CD14-positive monocyte (primary cell): ENCODE data around the gene SLC9A9. TPM values are rescaled to one million over a fixed set of nuclear protein-coding genes. Genes with fewer than 3 reads are reported as not detected.

Source experiments
- DNase-seq, 3 donors: peaks; one replicate each; pipeline ENCODE4 v3.0.0-alpha.2; 2011 to 2022
- H2AFZ ChIP-seq: 2 replicates; pipeline ENCODE4 v1.6.0; 2012; ENCODE audit warnings: mild to moderate bottlenecking, low read depth, low read length, inconsistent platforms; ENCODE audit not compliant: insufficient read depth, poor library complexity, severe bottlenecking
- H3K27ac ChIP-seq, 2 donors: 1 replicate in 1 of 2; 2 replicates in 1 of 2; pipeline ENCODE4 v1.5.1; 2012 to 2013; ENCODE audit warnings: low read length in 2 of 2, control low read depth in 1 of 2, inconsistent platforms in 1 of 2, low read depth in 1 of 2, mild to moderate bottlenecking in 1 of 2
- H3K27me3 ChIP-seq, 2 donors: one replicate each; pipeline versions ENCODE4 v1.6.0 to v1.6.1; 2011 to 2013; ENCODE audit warnings: low read length in 2 of 2; ENCODE audit not compliant: control insufficient read depth in 2 of 2, insufficient read depth in 2 of 2
- H3K36me3 ChIP-seq, 2 donors: replicated peaks in 1 of 2; 1 replicate in 1 of 2; 2 replicates in 1 of 2; pipeline versions ENCODE4 v1.5.1 to v1.6.1; 2012 to 2013; ENCODE audit warnings: low read length in 2 of 2, control low read depth in 1 of 2, inconsistent platforms in 1 of 2, mild to moderate bottlenecking in 1 of 2; ENCODE audit not compliant: insufficient read depth in 2 of 2, control insufficient read depth in 1 of 2
- H3K4me1 ChIP-seq, 2 donors: 1 replicate in 1 of 2; 2 replicates in 1 of 2; pipeline versions ENCODE4 v1.5.1 to v1.6.1; 2012 to 2013; ENCODE audit warnings: low read length in 2 of 2, control low read depth in 1 of 2, inconsistent platforms in 1 of 2, mild to moderate bottlenecking in 1 of 2, moderate library complexity in 1 of 2; ENCODE audit not compliant: insufficient read depth in 2 of 2, control insufficient read depth in 1 of 2
- H3K4me2 ChIP-seq: replicated peaks from 2 replicates; pipeline ENCODE3; 2012; ENCODE audit warnings: low read length, moderate library complexity, mild to moderate bottlenecking; ENCODE audit not compliant: poor library complexity, severe bottlenecking; ENCODE audit errors: extremely low read depth
- H3K4me3 ChIP-seq, 3 experiments: fragments of 200-600 bp in 1 of 3; sonication (generic) in 1 of 3; replicated peaks in 1 of 3; 1 replicate in 2 of 3; 2 replicates in 1 of 3; pipeline ENCODE4 v1.5.1; 2011 to 2013; ENCODE audit warnings: low read length in 3 of 3, mild to moderate bottlenecking in 3 of 3, control low read depth in 2 of 3, low read depth in 2 of 3, inconsistent platforms in 1 of 3, moderate library complexity in 1 of 3
- H3K79me2 ChIP-seq: 2 replicates; pipeline ENCODE4 v1.6.0; 2012; ENCODE audit warnings: mild to moderate bottlenecking, control low read depth, inconsistent platforms, low read length, moderate library complexity; ENCODE audit not compliant: insufficient read depth
- H3K9ac ChIP-seq: 2 replicates; pipeline ENCODE4 v1.6.0; 2017; ENCODE audit warnings: low read length, mild to moderate bottlenecking; ENCODE audit not compliant: insufficient read depth, poor library complexity, severe bottlenecking
- H3K9me3 ChIP-seq, 2 donors: replicated peaks in 1 of 2; 1 replicate in 1 of 2; 2 replicates in 1 of 2; pipeline versions ENCODE4 v1.5.1 to v1.6.1; 2012 to 2013; ENCODE audit warnings: low read length in 2 of 2, control low read depth in 1 of 2; ENCODE audit not compliant: control insufficient read depth in 1 of 2, insufficient read depth in 1 of 2
- H4K20me1 ChIP-seq: 2 replicates; pipeline ENCODE4 v1.6.0; 2012; ENCODE audit warnings: mild to moderate bottlenecking, low read length, control low read depth, moderate library complexity; ENCODE audit not compliant: insufficient read depth
- H3K27ac Mint-ChIP-seq, 7 donors: one replicate each; pipeline ENCODE4 v1.8.0; 2020; ENCODE audit warnings: mild to moderate bottlenecking in 7 of 7, mixed read lengths in 7 of 7, moderate library complexity in 6 of 7, inconsistent platforms in 2 of 7
- H3K27me3 Mint-ChIP-seq, 3 donors: one replicate each; pipeline ENCODE4 v1.8.0; 2021 to 2022; ENCODE audit warnings: low read depth in 3 of 3, mild to moderate bottlenecking in 3 of 3, mixed read lengths in 3 of 3, moderate library complexity in 3 of 3, inconsistent platforms in 1 of 3
- H3K36me3 Mint-ChIP-seq, 2 donors: one replicate each; pipeline ENCODE4 v1.8.0; 2020; ENCODE audit warnings: mixed read lengths in 2 of 2, inconsistent platforms in 1 of 2, mild to moderate bottlenecking in 1 of 2
- H3K4me1 Mint-ChIP-seq: one replicate; pipeline ENCODE4 v1.8.0; 2020; ENCODE audit warnings: mild to moderate bottlenecking, mixed read lengths
- H3K4me3 Mint-ChIP-seq, 2 donors: one replicate each; pipeline ENCODE4 v1.8.0; 2020; ENCODE audit warnings: mild to moderate bottlenecking in 2 of 2, mixed read lengths in 2 of 2, moderate library complexity in 1 of 2
- H3K9me3 Mint-ChIP-seq, 7 donors: one replicate each; pipeline ENCODE4 v1.8.0; 2020 to 2022; ENCODE audit warnings: mixed read lengths in 7 of 7, mild to moderate bottlenecking in 6 of 7, moderate library complexity in 6 of 7, inconsistent platforms in 2 of 7
- WGBS: methylation state at CpG from one replicate; pipeline ENCODE4 v1.1.5; 2013; ENCODE audit warnings: missing lambda C conversion rate; ENCODE audit not compliant: insufficient coverage; 5-methylcytosine and 5-hydroxymethylcytosine counted together
- intact Hi-C, 2 donors: fragments of 100-400 bp; cut with micrococcal nuclease; formaldehyde crosslinking; loops; one replicate each; pipeline versions ENCODE4 v1.15.0 to v1.15.1; 2023
- polyA plus RNA-seq, 3 donors: library from polyadenylated mRNA; depleted of rRNA in 1 of 3; unstranded in 2 of 3; stranded (reverse) in 1 of 3; fragments of 300-500 nt in 2 of 3; fragments of >200 nt in 1 of 3; fragmentation: Illumina TruSeq in 2 of 3; gene quantifications; 1 replicate in 2 of 3; 2 replicates in 1 of 3; pipeline ENCODE4 v1.2.3, GENCODE V29; 2012 to 2021
- TF ChIP-seq, protein P1 (sequence below): fragments of 200-600 bp; IDR thresholded peaks from one replicate; pipeline ENCODE4 v1.8.0; 2022; ENCODE audit warnings: antibody characterized with exemption, mild to moderate bottlenecking

The SLC9A9 gene
- polyA plus RNA-seq, 3 donors: 14.1 to 32.8 (median 27.0) TPM

DNA sequence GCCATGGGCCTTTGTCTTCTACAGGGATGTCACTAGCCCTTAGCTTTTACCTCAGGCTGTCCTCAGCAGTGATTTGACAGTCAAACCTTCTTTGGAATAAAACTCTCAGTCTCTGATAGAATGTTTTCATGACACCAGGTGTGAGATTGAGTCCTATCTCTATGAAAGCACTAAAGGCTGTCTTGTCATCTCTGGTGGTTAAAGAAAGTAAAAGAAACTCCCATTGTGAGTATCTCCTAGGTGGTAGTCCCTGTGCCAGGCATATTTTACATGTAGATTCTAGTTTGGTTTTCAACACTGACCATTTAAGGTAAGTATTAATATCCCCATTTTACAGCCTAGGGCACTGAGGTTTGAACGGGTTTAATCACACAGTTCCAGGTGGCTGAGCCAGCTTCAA, 368.5 kb downstream of the SLC9A9 start:
- H3K4me1 ChIP-seq: no peaks in the 10 kb centered on the region
- intact Hi-C loops: no loop called here
- H2AFZ ChIP-seq: no peak overlapping the region
- no peak overlapping the region for H3K27ac ChIP-seq
- H3K4me2 ChIP-seq: no peak overlapping the region
- Mint-ChIP-seq H3K27me3 (peaks cover 0 to 1% (median under 1%) of the 10 kb centered on the region in 3 donors), H3K9me3 (peaks cover 0 to 4% (median 0%) of the 10 kb centered on the region in 7 donors), H3K4me1 (peaks cover 6% of the 10 kb centered on the region), H3K27ac (no peak overlapping the region), H3K4me3 (no peak overlapping the region), H3K36me3 (peaks cover 25 to 38% of the 10 kb centered on the region in 2 donors)
- H3K79me2 ChIP-seq: no peaks in the 10 kb centered on the region
- TF ChIP-seq, protein P1, sequence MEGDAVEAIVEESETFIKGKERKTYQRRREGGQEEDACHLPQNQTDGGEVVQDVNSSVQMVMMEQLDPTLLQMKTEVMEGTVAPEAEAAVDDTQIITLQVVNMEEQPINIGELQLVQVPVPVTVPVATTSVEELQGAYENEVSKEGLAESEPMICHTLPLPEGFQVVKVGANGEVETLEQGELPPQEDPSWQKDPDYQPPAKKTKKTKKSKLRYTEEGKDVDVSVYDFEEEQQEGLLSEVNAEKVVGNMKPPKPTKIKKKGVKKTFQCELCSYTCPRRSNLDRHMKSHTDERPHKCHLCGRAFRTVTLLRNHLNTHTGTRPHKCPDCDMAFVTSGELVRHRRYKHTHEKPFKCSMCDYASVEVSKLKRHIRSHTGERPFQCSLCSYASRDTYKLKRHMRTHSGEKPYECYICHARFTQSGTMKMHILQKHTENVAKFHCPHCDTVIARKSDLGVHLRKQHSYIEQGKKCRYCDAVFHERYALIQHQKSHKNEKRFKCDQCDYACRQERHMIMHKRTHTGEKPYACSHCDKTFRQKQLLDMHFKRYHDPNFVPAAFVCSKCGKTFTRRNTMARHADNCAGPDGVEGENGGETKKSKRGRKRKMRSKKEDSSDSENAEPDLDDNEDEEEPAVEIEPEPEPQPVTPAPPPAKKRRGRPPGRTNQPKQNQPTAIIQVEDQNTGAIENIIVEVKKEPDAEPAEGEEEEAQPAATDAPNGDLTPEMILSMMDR: no peak
- no peak overlapping the region for H3K4me3 ChIP-seq
- no CpG with 5 or more reads among the region's 1 CpG for whole genome bisulfite sequencing
- H3K27me3 ChIP-seq: no peaks in the 10 kb centered on the region
- H3K9ac ChIP-seq: no peak overlapping the region
- no peaks in the 10 kb centered on the region for H4K20me1 ChIP-seq
- H3K36me3 ChIP-seq: peaks cover 0 to 8% of the 10 kb centered on the region in 2 donors
- H3K9me3 ChIP-seq: no peaks in the 10 kb centered on the region
- DNase-seq: no peak

DNA sequence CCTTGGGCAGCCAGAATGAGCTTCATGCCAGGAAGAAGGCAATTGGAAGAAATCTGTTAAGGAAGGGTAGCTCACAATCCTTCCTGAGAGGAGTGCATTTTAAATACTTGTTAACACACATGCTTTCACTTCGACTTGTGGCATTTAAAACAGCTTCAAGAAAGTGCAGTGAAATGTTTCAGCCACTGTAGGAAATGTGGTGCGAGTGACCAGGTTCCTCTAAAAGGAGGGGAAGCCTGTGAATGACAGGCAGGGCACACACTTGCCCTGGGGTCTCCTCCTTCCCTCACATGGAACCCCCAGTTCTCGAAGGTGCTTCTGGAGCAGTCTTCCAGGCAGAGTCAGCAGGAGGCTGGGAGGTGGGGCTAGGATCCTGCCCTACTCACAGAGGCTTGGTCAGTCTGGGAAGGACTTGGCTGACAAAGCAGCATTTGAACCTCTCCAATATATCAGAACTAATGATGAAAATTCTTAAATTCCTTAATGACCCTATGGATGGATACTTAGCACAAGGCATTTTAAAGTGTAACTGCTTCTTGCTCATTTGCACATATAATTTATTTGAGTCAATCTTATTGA, 370.1 kb downstream of the SLC9A9 start:
- TF ChIP-seq, protein P1: no peak
- Mint-ChIP-seq H3K27ac (peak overlapping the region in 2 of 7 donors; percentile 33 to 70), H3K36me3 (peaks cover 18 to 32% of the 10 kb centered on the region in 2 donors), H3K9me3 (peaks cover 0 to 4% (median 0%) of the 10 kb centered on the region in 7 donors), H3K4me1 (peaks cover 6% of the 10 kb centered on the region), H3K4me3 (no peak overlapping the region), H3K27me3 (peaks cover 0 to 1% (median 1%) of the 10 kb centered on the region in 3 donors)
- peaks cover 2 to 3% of the 10 kb centered on the region in 2 donors for H3K4me1 ChIP-seq
- intact Hi-C loops: no loop called here
- no peak overlapping the region for H3K9ac ChIP-seq
- H3K36me3 ChIP-seq: peaks cover 0 to 7% of the 10 kb centered on the region in 2 donors
- no peaks in the 10 kb centered on the region for H4K20me1 ChIP-seq
- no peaks in the 10 kb centered on the region for H3K9me3 ChIP-seq
- H3K4me2 ChIP-seq: no peak overlapping the region
- no peak overlapping the region for H3K4me3 ChIP-seq
- H3K27me3 ChIP-seq: no peaks in the 10 kb centered on the region
- WGBS: no CpG with 5 or more reads among the region's 3 CpGs
- no peak for DNase-seq
- H3K79me2 ChIP-seq: no peaks in the 10 kb centered on the region
- H3K27ac ChIP-seq: no peak overlapping the region
- no peak overlapping the region for H2AFZ ChIP-seq
